ENCODE measurements around the gene RHOH.
"Not testable (repeated sequence)": the region's sequence is repeated elsewhere in the genome, so short reads cannot be mapped to it uniquely, and the experiment has no call there.

The RHOH gene

DNA sequence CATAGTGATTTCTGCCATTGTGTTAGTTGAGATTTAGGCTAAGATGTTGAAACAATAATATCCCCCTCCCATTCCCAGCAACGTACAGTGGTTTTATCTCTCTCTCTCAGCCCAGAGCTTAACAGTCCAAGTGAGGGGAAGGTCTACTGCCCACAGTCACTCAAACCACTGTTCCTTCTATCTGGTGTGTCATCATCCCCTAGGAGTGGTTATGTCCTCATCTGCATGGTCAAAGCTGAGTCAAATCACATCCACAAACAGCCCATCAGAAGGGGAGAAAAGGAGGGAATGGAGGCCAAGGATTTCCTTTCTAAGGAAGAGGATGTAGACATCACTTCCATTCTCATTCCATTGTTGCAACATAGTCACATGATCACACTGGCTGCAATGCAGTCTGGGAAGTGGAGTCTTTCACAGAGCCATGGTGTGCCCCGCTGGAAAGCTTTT lies 95.5 kb downstream of the RHOH start:
- no peak for DNase-seq (ENCODE audit: low read depth in 2 of 2)

DNA sequence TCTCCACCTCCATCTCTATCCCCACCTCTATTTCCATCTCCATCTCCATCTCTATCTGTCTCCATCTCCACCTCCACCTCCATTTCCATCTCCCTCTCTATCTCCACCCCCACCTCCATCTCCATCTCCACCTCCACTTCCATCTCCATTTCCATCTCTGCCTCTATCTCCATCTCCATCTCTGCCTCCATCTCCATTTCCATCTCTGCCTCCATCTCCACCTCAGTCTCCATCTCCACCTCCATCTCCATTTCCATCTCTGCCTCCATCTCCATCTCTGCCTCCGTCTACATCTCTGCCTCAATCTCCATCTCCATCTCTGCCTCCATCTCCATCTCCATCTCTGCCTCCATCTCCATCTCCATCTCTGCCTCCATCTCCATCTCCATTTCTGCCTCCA lies 97.5 kb downstream of the RHOH start:
- DNase-seq (ENCODE audit: low read depth in 2 of 2), result no peak

DNA sequence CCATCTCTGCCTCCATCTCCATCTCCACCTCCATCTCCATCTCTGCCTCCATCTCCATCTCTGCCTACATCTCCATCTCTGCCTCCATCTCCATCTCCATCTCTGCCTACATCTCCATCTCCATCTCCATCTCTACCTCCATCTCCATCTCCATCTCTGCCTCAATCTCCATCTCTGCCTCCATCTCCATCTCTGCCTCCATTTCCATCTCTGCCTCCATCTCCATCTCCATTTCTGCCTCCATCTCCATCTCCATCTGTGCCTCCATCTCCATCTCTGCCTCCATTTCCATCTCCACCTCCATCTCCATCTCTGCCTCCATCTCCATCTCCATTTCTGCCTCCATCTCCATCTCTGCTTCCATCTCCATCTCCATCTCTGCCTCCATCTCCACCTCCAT lies 98.2 kb downstream of the RHOH start:
- not testable (repeated sequence) for DNase-seq (ENCODE audit: low read depth in 2 of 2)

DNA sequence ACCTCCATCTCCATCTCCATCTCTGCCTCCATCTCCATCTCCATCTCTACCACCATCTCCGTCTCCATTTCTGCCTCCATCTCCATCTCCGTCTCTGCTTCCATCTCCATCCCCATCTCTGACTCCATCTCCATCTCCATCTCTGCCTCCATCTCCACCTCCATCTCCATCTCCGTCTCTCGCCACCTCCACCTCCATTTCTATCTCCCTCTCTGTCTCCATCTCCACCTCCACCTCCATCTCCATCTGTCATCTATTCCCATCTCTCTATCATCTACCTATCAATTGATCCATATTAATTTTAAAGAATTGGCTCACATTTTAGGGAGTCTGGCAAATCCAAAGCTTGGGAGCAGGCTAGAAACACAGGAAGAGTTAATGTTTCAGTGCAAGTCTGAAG lies 98.7 kb downstream of the RHOH start:
- DNase-seq (ENCODE audit: low read depth in 2 of 2), result no peak
